ENCODE data around the gene DHX9. TPM values are rescaled to one million over a fixed set of nuclear protein-coding genes. Genes with fewer than 3 reads are reported as not detected.
A peak's percentile ranks its signal among the peaks of the same experiment; 100 is the strongest.

Gene DHX9
- polyA plus RNA-seq, 2 donors, result 38.6 to 70.5 TPM

- Histone ChIP-seq H3K36me3 (ENCODE audit: control insufficient read depth in 2 of 2, insufficient read depth in 2 of 2, low read length in 1 of 2) (no peaks in the 10 kb centered on the region), H3K9me3 (ENCODE audit: control insufficient read depth in 2 of 2, insufficient read depth in 1 of 2, low read depth in 1 of 2, low read length in 1 of 2) (no peaks in the 10 kb centered on the region), H3K27me3 (ENCODE audit: control insufficient read depth in 1 of 2, insufficient read depth in 2 of 2, low read length in 2 of 2) (no peaks in the 10 kb centered on the region), H3K27ac (ENCODE audit: low read depth in 2 of 2, low read length in 1 of 2) (no peak overlapping the region), H3K4me1 (ENCODE audit: control insufficient read depth in 2 of 2, insufficient read depth in 2 of 2, low read length in 1 of 2) (peaks cover 0 to 3% of the 10 kb centered on the region in 2 donors), H3K4me3 (ENCODE audit: low read depth in 1 of 2, low read length in 2 of 2) (no peak overlapping the region)
- WGBS, 2 donors, result 86 to 89% methylated on average over 10 of the region's 10 CpGs
Measured at GRCh38 chr1:182835806-182836205, 3.3 kb upstream of the DHX9 start.

GRCh38 chr1:182841368-182841988 is 2.3 kb downstream of the DHX9 start:
- WGBS, 2 donors, result 18 to 22% methylated on average over 10 of the region's 10 CpGs

GRCh38 chr1:182842265-182842664 is 3.1 kb downstream of the DHX9 start:
- H3K27ac ChIP-seq (ENCODE audit: low read depth in 2 of 2, low read length in 1 of 2), result no peak overlapping the region
- H3K9me3 ChIP-seq (ENCODE audit: control insufficient read depth in 2 of 2, insufficient read depth in 1 of 2, low read depth in 1 of 2, low read length in 1 of 2), result no peaks in the 10 kb centered on the region
- peaks cover 0 to 6% of the 10 kb centered on the region in 2 donors for H3K4me1 ChIP-seq (ENCODE audit: control insufficient read depth in 2 of 2, insufficient read depth in 2 of 2, low read length in 1 of 2)
- WGBS, 2 donors, result 21 to 32% methylated on average over 4 of the region's 4 CpGs
- H3K27me3 ChIP-seq (ENCODE audit: control insufficient read depth in 1 of 2, insufficient read depth in 2 of 2, low read length in 2 of 2), result no peaks in the 10 kb centered on the region
- H3K4me3 ChIP-seq (ENCODE audit: low read depth in 1 of 2, low read length in 2 of 2), result no peak overlapping the region
- H3K36me3 ChIP-seq (ENCODE audit: control insufficient read depth in 2 of 2, insufficient read depth in 2 of 2, low read length in 1 of 2), result peaks cover under 1 to 6% of the 10 kb centered on the region in 2 donors

More at GRCh38 chr1:182841368-182841988, 2.3 kb downstream of the DHX9 start:
- Histone ChIP-seq H3K36me3 (ENCODE audit: control insufficient read depth in 2 of 2, insufficient read depth in 2 of 2, low read length in 1 of 2) (peaks cover 0 to 6% of the 10 kb centered on the region in 2 donors), H3K27me3 (ENCODE audit: control insufficient read depth in 1 of 2, insufficient read depth in 2 of 2, low read length in 2 of 2) (no peaks in the 10 kb centered on the region), H3K9me3 (ENCODE audit: control insufficient read depth in 2 of 2, insufficient read depth in 1 of 2, low read depth in 1 of 2, low read length in 1 of 2) (no peaks in the 10 kb centered on the region), H3K4me1 (ENCODE audit: control insufficient read depth in 2 of 2, insufficient read depth in 2 of 2, low read length in 1 of 2) (peaks cover 0 to 6% of the 10 kb centered on the region in 2 donors), H3K27ac (ENCODE audit: low read depth in 2 of 2, low read length in 1 of 2) (no peak overlapping the region), H3K4me3 (ENCODE audit: low read depth in 1 of 2, low read length in 2 of 2) (peak overlapping the region in 1 of 2 donors; percentile 81)

GRCh38 chr1:182845379-182845778 is 6.2 kb downstream of the DHX9 start:
- 94 to 96% methylated on average over 1 of the region's 1 CpG for WGBS, 2 donors
- Histone ChIP-seq H3K4me1 (ENCODE audit: control insufficient read depth in 2 of 2, insufficient read depth in 2 of 2, low read length in 1 of 2) (peaks cover 0 to 3% of the 10 kb centered on the region in 2 donors), H3K36me3 (ENCODE audit: control insufficient read depth in 2 of 2, insufficient read depth in 2 of 2, low read length in 1 of 2) (peaks cover 4 to 10% of the 10 kb centered on the region in 2 donors), H3K4me3 (ENCODE audit: low read depth in 1 of 2, low read length in 2 of 2) (no peak overlapping the region), H3K27me3 (ENCODE audit: control insufficient read depth in 1 of 2, insufficient read depth in 2 of 2, low read length in 2 of 2) (no peaks in the 10 kb centered on the region), H3K27ac (ENCODE audit: low read depth in 2 of 2, low read length in 1 of 2) (no peak overlapping the region), H3K9me3 (ENCODE audit: control insufficient read depth in 2 of 2, insufficient read depth in 1 of 2, low read depth in 1 of 2, low read length in 1 of 2) (no peaks in the 10 kb centered on the region)

- no peaks in the 10 kb centered on the region for H3K27me3 ChIP-seq (ENCODE audit: control insufficient read depth in 1 of 2, insufficient read depth in 2 of 2, low read length in 2 of 2)
- peaks cover 4 to 10% of the 10 kb centered on the region in 2 donors for H3K36me3 ChIP-seq (ENCODE audit: control insufficient read depth in 2 of 2, insufficient read depth in 2 of 2, low read length in 1 of 2)
- no peak overlapping the region for H3K4me3 ChIP-seq (ENCODE audit: low read depth in 1 of 2, low read length in 2 of 2)
- H3K27ac ChIP-seq (ENCODE audit: low read depth in 2 of 2, low read length in 1 of 2), result no peak overlapping the region
- H3K9me3 ChIP-seq (ENCODE audit: control insufficient read depth in 2 of 2, insufficient read depth in 1 of 2, low read depth in 1 of 2, low read length in 1 of 2), result no peaks in the 10 kb centered on the region
- H3K4me1 ChIP-seq (ENCODE audit: control insufficient read depth in 2 of 2, insufficient read depth in 2 of 2, low read length in 1 of 2), result peaks cover 0 to 3% of the 10 kb centered on the region in 2 donors
- WGBS, 2 donors, result 75 to 76% methylated on average over 5 of the region's 5 CpGs
Measured at GRCh38 chr1:182845894-182846293, 6.7 kb downstream of the DHX9 start.

GRCh38 chr1:182847105-182847504 is 8.0 kb downstream of the DHX9 start:
- Histone ChIP-seq H3K27ac (ENCODE audit: low read depth in 2 of 2, low read length in 1 of 2) (no peak overlapping the region), H3K4me1 (ENCODE audit: control insufficient read depth in 2 of 2, insufficient read depth in 2 of 2, low read length in 1 of 2) (peaks cover 0 to 3% of the 10 kb centered on the region in 2 donors), H3K36me3 (ENCODE audit: control insufficient read depth in 2 of 2, insufficient read depth in 2 of 2, low read length in 1 of 2) (peaks cover 6 to 11% of the 10 kb centered on the region in 2 donors), H3K27me3 (ENCODE audit: control insufficient read depth in 1 of 2, insufficient read depth in 2 of 2, low read length in 2 of 2) (no peaks in the 10 kb centered on the region), H3K9me3 (ENCODE audit: control insufficient read depth in 2 of 2, insufficient read depth in 1 of 2, low read depth in 1 of 2, low read length in 1 of 2) (no peaks in the 10 kb centered on the region), H3K4me3 (ENCODE audit: low read depth in 1 of 2, low read length in 2 of 2) (no peak overlapping the region)

GRCh38 chr1:182848736-182849135 is 9.6 kb downstream of the DHX9 start:
- Histone ChIP-seq H3K9me3 (ENCODE audit: control insufficient read depth in 2 of 2, insufficient read depth in 1 of 2, low read depth in 1 of 2, low read length in 1 of 2) (no peaks in the 10 kb centered on the region), H3K27me3 (ENCODE audit: control insufficient read depth in 1 of 2, insufficient read depth in 2 of 2, low read length in 2 of 2) (no peaks in the 10 kb centered on the region), H3K27ac (ENCODE audit: low read depth in 2 of 2, low read length in 1 of 2) (no peak overlapping the region), H3K4me1 (ENCODE audit: control insufficient read depth in 2 of 2, insufficient read depth in 2 of 2, low read length in 1 of 2) (peaks cover 0 to 1% of the 10 kb centered on the region in 2 donors), H3K36me3 (ENCODE audit: control insufficient read depth in 2 of 2, insufficient read depth in 2 of 2, low read length in 1 of 2) (peaks cover 7 to 13% of the 10 kb centered on the region in 2 donors), H3K4me3 (ENCODE audit: low read depth in 1 of 2, low read length in 2 of 2) (no peak overlapping the region)
- WGBS, 2 donors, result 97% methylated on average over 2 of the region's 2 CpGs

- Histone ChIP-seq H3K36me3 (ENCODE audit: control insufficient read depth in 2 of 2, insufficient read depth in 2 of 2, low read length in 1 of 2) (peaks cover 7 to 14% of the 10 kb centered on the region in 2 donors), H3K27me3 (ENCODE audit: control insufficient read depth in 1 of 2, insufficient read depth in 2 of 2, low read length in 2 of 2) (no peaks in the 10 kb centered on the region), H3K9me3 (ENCODE audit: control insufficient read depth in 2 of 2, insufficient read depth in 1 of 2, low read depth in 1 of 2, low read length in 1 of 2) (no peaks in the 10 kb centered on the region), H3K27ac (ENCODE audit: low read depth in 2 of 2, low read length in 1 of 2) (no peak overlapping the region), H3K4me1 (ENCODE audit: control insufficient read depth in 2 of 2, insufficient read depth in 2 of 2, low read length in 1 of 2) (no peaks in the 10 kb centered on the region), H3K4me3 (ENCODE audit: low read depth in 1 of 2, low read length in 2 of 2) (no peak overlapping the region)
- WGBS, 2 donors, result 88 to 97% methylated on average over 4 of the region's 4 CpGs
Measured at GRCh38 chr1:182850319-182850718, 11.2 kb downstream of the DHX9 start.

- no peaks in the 10 kb centered on the region for H3K4me1 ChIP-seq (ENCODE audit: control insufficient read depth in 2 of 2, insufficient read depth in 2 of 2, low read length in 1 of 2)
- no peaks in the 10 kb centered on the region for H3K9me3 ChIP-seq (ENCODE audit: control insufficient read depth in 2 of 2, insufficient read depth in 1 of 2, low read depth in 1 of 2, low read length in 1 of 2)
- H3K27me3 ChIP-seq (ENCODE audit: control insufficient read depth in 1 of 2, insufficient read depth in 2 of 2, low read length in 2 of 2), result no peaks in the 10 kb centered on the region
- 85 to 93% methylated on average over 1 of the region's 1 CpG for WGBS, 2 donors
- H3K36me3 ChIP-seq (ENCODE audit: control insufficient read depth in 2 of 2, insufficient read depth in 2 of 2, low read length in 1 of 2), result peaks cover 9 to 15% of the 10 kb centered on the region in 2 donors
- H3K27ac ChIP-seq (ENCODE audit: low read depth in 2 of 2, low read length in 1 of 2), result no peak overlapping the region
- H3K4me3 ChIP-seq (ENCODE audit: low read depth in 1 of 2, low read length in 2 of 2), result no peak overlapping the region
Measured at GRCh38 chr1:182851825-182852224, 12.7 kb downstream of the DHX9 start.

GRCh38 chr1:182855911-182856310 is 16.8 kb downstream of the DHX9 start:
- Histone ChIP-seq H3K27ac (ENCODE audit: low read depth in 2 of 2, low read length in 1 of 2) (no peak overlapping the region), H3K4me3 (ENCODE audit: low read depth in 1 of 2, low read length in 2 of 2) (no peak overlapping the region), H3K9me3 (ENCODE audit: control insufficient read depth in 2 of 2, insufficient read depth in 1 of 2, low read depth in 1 of 2, low read length in 1 of 2) (no peaks in the 10 kb centered on the region), H3K27me3 (ENCODE audit: control insufficient read depth in 1 of 2, insufficient read depth in 2 of 2, low read length in 2 of 2) (no peaks in the 10 kb centered on the region), H3K36me3 (ENCODE audit: control insufficient read depth in 2 of 2, insufficient read depth in 2 of 2, low read length in 1 of 2) (peaks cover 9 to 18% of the 10 kb centered on the region in 2 donors), H3K4me1 (ENCODE audit: control insufficient read depth in 2 of 2, insufficient read depth in 2 of 2, low read length in 1 of 2) (no peaks in the 10 kb centered on the region)
- 61 to 67% methylated on average over 4 of the region's 4 CpGs for WGBS, 2 donors

All from esophagus (tissue), 2 donors.